ENCODE measurements around the gene MT1H.
A peak's percentile ranks its signal among the peaks of the same experiment; 100 is the strongest.
"Not testable (repeated sequence)": the region's sequence is repeated elsewhere in the genome, so short reads cannot be mapped to it uniquely, and the experiment has no call there.

MT1H gene

GRCh38 chr16:56665286-56666261 lies 4.0 kb upstream of the MT1H start:
- DNase-seq, result not testable (repeated sequence)

GRCh38 chr16:56667581-56668571 lies 1.7 kb upstream of the MT1H start, which contains the start of gene MT1G:
Gene MT1G, minus strand, starts transcription at chr16:56668065. Its CDS starts 72 bp downstream, at chr16:56667993.
- no peak for DNase-seq

- no peak for DNase-seq
These were observed 416 bp downstream of the MT1H start for GRCh38 chr16:56669840-56670619.

DNA sequence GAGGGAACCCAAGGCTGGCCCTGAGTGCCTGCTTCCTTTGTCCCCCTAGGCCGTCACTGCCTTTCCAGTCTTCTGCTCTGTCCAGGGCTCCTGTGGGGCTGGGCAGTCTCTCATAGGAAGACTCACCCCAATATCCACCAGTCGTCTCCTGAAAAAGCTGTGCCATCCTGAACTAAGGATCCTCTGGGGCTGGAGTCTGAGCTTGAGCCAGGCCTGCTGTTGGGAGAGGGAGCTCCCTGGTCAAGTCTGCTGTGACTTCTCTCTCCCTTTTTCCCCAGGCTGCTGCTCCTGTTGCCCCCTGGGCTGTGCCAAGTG lies 963 bp downstream of the MT1H start:
- DNase-seq, result no peak

DNA sequence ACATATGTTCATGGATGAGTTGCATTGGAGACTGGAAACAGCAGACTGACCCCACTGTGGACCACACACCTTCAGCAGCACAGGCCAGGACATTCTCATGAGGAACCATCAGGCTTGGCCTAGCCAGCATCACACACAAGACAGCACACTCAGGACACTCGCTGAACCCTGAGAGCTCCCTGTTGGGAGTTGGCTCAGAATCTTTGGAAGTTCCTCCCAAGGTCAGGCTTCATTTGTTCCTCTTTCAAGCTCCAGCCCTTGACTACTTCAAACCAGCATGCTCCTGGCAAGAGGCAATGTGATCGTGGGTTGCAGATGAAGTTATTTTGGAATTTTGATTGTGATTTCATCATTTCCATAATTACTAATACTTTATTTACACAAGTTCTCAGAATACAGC lies 2.1 kb downstream of the MT1H start:
- not testable (repeated sequence) for DNase-seq

DNA sequence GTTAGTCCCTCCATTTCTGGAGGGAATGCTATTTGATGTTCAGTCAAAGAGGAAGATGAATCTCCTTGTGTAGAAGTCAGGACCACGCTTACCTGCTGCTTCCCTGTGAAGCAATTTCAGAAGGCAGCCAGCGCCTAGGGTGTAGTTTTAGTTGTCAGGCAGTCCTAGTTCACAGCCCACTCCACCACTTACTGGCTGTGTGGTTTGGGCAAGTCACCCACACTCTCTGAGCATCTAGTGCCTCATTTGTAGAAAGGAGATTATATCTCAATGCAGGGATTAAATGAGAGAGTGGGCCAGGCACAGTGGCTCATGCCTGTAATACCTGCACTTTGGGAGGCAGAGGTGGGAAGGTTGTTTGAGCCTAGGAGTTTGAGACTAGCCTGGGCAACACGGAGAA lies 2.6 kb downstream of the MT1H start:
- not testable (repeated sequence) for DNase-seq

DNA sequence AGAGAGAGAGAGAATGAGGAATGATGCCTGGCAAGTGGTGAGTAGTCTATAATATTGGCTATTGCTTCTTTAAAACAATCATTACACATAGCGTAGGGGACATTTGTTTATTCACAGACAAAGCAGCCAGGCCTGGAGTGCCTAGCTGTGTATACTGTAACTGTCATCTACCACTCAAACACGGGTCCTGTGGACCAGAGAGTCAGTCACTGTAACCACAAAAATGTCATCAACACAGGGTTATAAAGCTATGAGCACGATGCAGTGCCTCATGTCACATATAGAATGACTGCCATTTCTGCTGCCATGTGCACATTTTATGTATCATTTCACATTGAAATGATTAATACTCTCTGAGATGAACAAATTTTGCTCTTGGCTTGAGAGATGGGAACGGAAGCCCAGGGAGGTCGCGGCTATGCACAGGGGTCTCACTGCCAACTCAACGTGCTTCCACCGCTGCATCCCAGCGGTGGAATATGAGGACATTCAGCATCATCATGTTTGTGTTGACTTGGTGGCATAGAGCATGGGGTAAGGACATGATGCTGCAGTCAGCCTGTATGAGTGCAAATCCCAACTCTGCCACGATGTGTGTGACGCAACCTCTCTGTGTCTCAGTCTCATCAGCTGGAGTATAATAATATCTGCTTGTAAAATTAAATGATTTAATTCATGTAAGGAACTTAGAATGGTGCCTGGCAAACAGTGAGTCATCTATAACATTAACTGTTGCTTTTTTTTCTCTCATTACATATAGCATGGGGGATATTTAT lies 3.3 kb downstream of the MT1H start:
- no peak for DNase-seq

DNA sequence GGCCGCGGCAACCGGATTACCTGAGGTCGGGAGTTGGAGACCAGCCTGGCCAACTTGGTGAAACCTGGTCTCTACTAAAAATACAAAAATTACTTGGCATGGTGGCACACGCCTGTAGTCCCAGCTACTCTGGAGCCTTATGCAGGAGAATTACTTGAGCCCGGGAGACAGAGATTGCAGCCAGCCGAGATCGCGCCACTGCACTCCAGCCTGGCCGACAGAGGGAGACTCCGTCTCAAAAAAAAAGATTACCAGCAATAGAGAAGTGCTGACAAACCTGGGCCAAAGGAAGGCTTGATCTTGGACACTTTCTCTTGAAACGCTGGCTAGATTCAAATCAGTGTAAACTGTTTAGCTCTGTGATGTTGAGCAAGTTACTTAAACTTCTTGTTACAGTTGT lies 4.3 kb downstream of the MT1H start:
- DNase-seq, result no peak

DNA sequence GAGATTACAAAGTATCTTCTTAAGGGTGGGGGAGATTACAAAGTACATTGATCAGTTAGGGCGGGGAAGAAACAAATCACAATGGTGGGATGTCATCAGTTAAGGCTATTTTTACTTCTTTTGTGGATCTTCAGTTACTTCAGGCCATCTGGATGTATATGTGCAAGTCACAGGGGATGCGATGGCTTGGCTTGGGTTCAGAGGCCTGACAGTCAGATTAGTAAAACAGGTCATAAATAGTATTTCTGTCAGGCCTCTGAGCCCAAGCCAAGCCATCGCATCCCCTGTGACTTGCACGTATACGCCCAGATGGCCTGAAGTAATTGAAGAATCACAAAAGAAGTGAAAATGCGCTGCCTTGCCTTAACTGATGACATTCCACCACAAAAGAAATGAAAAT lies 5.0 kb downstream of the MT1H start:
- DNase-seq, result not testable (repeated sequence)

DNA sequence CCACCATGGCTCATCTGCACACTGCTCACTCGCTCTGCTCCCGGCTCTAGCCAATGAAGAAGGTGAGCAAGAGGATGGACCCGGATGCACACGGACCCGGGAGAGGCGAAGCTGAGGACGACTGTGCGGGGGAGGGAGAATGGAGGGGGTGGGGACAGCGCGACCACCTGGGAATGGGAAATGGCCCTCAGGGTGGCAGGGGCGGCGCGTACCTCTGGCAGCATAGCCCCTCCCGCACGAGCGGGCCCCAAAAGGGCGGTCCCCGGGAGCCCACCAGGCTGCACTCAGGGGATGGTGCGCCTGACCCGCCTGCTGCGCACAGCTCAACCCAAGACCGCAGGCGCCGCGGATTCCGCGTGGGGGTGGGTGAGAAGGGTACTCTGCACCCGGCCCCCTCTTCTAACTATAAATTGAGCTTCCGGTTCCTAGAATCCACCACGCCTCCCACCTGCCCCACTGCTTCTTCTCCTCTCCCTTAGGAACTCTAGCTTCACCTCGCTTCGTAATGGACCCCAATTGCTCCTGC lies 6.1 kb downstream of the MT1H start:
- no peak for DNase-seq

GRCh38 chr16:56677474-56677873 lies 7.9 kb downstream of the MT1H start:
- no peak for DNase-seq

- no peak for DNase-seq
These were observed 9.6 kb downstream of the MT1H start for GRCh38 chr16:56679078-56679730.

DNA sequence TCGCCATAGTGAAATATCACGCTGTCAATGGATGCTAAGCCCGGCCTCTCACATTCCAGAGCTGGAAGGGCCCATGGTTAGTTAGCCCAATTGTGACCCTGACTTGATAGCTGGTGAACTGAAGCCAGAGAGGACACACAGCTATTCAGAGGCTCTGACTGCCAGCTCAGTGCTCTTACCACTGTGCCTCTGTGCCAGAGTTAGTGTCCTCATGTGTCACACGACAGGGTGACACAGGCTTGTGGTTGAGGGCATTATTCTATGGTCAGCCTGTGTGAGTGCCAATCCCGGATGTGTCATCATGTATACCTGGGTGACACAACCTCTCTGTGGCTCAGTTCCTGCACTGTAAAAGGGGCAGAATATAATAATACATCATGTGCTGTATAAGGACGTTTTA lies 10.2 kb downstream of the MT1H start:
- no peak for DNase-seq

DNA sequence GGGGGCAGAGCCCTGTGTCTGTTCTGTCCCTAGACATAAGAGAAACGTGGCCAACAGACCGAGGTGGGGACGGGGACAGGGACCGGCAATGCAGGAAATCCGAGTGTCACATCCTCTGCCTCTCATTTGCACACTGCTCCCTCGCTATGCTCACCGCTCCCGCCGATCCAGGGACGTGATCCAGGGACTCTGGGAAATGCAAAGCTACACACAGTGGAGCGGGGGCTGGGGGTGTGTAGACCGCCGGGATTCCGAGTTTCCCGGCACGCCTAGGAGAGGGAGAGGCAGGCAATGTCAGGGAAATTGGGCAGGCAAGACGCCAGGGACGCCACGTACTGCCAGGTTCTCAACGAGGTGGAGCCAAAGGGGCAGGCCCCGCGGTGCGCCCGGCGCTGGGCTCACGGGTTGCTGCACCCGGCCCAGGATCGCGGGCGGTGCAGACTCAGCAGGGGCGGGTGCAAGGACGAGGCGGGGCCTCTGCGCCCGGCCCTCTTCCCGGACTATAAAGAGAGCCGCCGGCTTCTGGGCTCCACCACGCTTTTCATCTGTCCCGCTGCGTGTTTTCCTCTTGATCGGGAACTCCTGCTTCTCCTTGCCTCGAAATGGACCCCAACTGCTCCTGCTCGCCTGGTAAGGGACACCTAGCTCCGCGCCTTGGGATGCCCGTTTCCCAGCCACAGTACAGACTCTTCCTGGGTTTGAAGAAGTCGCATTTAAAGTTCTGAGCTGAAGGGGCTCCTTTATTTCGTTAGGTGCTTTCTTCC lies 12.5 kb downstream of the MT1H start, which contains the start of gene MT1X:
TSS of gene MT1X (plus strand) at position 532 of the 764 bp plus-strand sequence. CDS start at position 603, 71 bp downstream.
- DNase-seq, result peak; percentile 72 to 84

DNA sequence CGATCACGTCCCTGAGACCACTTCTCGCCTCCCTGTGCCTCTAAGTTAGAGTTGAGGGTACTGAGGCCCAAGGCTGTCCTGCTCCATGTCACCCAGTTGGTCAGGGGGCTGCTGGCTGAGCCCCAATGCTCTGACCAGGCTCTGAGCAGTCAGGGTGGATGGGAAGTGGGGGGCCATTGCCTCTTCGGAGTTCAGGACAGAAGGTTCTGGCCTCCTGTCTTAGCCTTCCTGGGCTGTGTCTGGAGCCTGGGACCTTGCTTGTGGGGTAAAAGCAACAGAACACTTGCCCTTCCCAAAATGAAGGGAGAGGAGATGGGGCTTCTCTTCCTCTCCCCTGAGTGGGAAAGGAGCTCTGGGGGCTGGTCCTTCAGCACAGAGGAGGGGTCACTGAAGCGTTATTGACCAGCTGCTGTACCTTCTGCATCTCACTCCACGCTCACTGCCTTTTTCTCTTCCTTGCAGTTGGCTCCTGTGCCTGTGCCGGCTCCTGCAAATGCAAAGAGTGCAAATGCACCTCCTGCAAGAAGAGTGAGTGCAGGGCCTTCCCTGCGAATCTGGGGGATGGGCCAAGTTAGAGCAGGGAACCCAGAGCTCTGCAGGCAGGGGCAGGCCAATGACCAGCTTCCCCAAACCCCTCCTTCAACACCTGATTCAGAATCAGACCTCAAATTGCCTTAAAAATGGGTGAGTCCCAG lies 13.2 kb downstream of the MT1H start:
- no peak for DNase-seq

GRCh38 chr16:56683424-56684172 lies 14.0 kb downstream of the MT1H start:
- no peak for DNase-seq

GRCh38 chr16:56684256-56684925 lies 14.8 kb downstream of the MT1H start:
- DNase-seq, result no peak
